OCI-LY7 (cell line): ENCODE measurements around the gene RBFOX1. TPM values are rescaled to one million over a fixed set of nuclear protein-coding genes. Genes with fewer than 3 reads are reported as not detected.

Experiments
- BruUV-seq: library from RNA; stranded (reverse); fragments of 400-500 nt; replicated peaks from 2 replicates; lab custom pipeline; 2021; lab: Mats Ljungman, UMichigan
- CTCF ChIA-PET: fragments of 300-600 bp; sonication (Branson Sonifier 250); formaldehyde crosslinking; loops from one replicate; lab custom pipeline; 2022; ENCODE audit warnings: antibody characterized with exemption; ENCODE audit not compliant: unreplicated experiment; lab: Charles Lee
- POLR2A ChIA-PET: fragments of 300-600 bp; sonication (Branson Sonifier 250); formaldehyde crosslinking; loops from one replicate; lab custom pipeline; 2022; ENCODE audit warnings: antibody characterized with exemption; lab: Charles Lee
- DNase-seq: peaks from one replicate; pipeline ENCODE4 v3.0.0-alpha.2; 2015; ENCODE audit warnings: low spot score
- H2AFZ ChIP-seq: fragments of 200-600 bp; sonication (generic), shearing (Covaris generic); 2 replicates; pipeline ENCODE4 v1.6.1; 2014; ENCODE audit warnings: mild to moderate bottlenecking, antibody characterized with exemption, low read length, moderate library complexity
- H3K27ac ChIP-seq: fragments of 200-600 bp; sonication (generic); 2 replicates; pipeline ENCODE4 v1.5.1; 2014; ENCODE audit warnings: mixed run types, low read depth, mild to moderate bottlenecking, moderate library complexity, low read length, inconsistent platforms; ENCODE audit not compliant: poor library complexity, severe bottlenecking
- H3K36me3 ChIP-seq: fragments of 200-600 bp; sonication (generic); 2 replicates; pipeline ENCODE4 v1.6.1; 2014; ENCODE audit warnings: mild to moderate bottlenecking, antibody characterized with exemption, low read length, moderate library complexity, mixed read lengths; ENCODE audit not compliant: insufficient read depth
- H3K4me1 ChIP-seq: fragments of 200-600 bp; sonication (generic); 2 replicates; pipeline ENCODE4 v1.5.1; 2014; ENCODE audit warnings: mild to moderate bottlenecking, low read length; ENCODE audit not compliant: insufficient read depth, poor library complexity, severe bottlenecking
- H3K4me2 ChIP-seq: fragments of 200-600 bp; sonication (generic); 2 replicates; pipeline ENCODE4 v1.6.1; 2014; ENCODE audit warnings: mild to moderate bottlenecking, low read length
- H3K4me3 ChIP-seq: fragments of 200-600 bp; sonication (generic); 2 replicates; pipeline ENCODE4 v1.5.1; 2014; ENCODE audit warnings: mild to moderate bottlenecking, low read depth, low read length; ENCODE audit not compliant: poor library complexity, severe bottlenecking
- H3K79me2 ChIP-seq: fragments of 200-600 bp; sonication (generic); 2 replicates; pipeline ENCODE4 v1.6.1; 2016; ENCODE audit warnings: low read depth, mild to moderate bottlenecking, low read length, moderate library complexity, mixed read lengths; ENCODE audit not compliant: insufficient read depth
- H3K9me2 ChIP-seq: fragments of 200-600 bp; sonication (generic); 2 replicates; pipeline ENCODE4 v1.6.1; 2016; ENCODE audit warnings: mild to moderate bottlenecking, low read length, mixed read lengths; ENCODE audit not compliant: insufficient read depth
- H3K9me3 ChIP-seq: fragments of 200-600 bp; sonication (generic); 2 replicates; pipeline ENCODE4 v1.6.1; 2014; ENCODE audit warnings: mild to moderate bottlenecking, mixed run types, low read length, mixed read lengths
- H4K20me1 ChIP-seq: fragments of 200-600 bp; sonication (generic); 2 replicates; pipeline ENCODE4 v1.6.1; 2014; ENCODE audit warnings: mild to moderate bottlenecking, antibody characterized with exemption, low read length, moderate library complexity, mixed read lengths; ENCODE audit not compliant: insufficient read depth
- EZH2phosphoT487 ChIP-seq: fragments of 200-600 bp; sonication (generic); IDR thresholded peaks from 2 replicates; pipeline ENCODE4 v1.6.1; 2018; ENCODE audit warnings: low read depth, borderline replicate concordance, mild to moderate bottlenecking, mixed run types, antibody characterized with exemption, low read length, moderate library complexity, mixed read lengths
- intact Hi-C: fragments of 100-400 bp; cut with micrococcal nuclease; formaldehyde crosslinking; loops from one replicate; pipeline ENCODE4 v1.10.0; 2022; ENCODE audit not compliant: unreplicated experiment
- total RNA-seq, 2 experiments: library from RNA; depleted of rRNA in 1 of 2; stranded (reverse); fragments of >200 nt in 1 of 2; shearing (Covaris generic) in 1 of 2; gene quantifications; 2 replicates each; pipeline ENCODE4 v1.2.3, GENCODE V29; 2014 to 2022
- TF ChIP-seq, protein P1 (sequence below): fragments of 200-600 bp; sonication (generic); conservative IDR thresholded peaks from 2 replicates; pipeline ENCODE4 v1.5.1; 2014; ENCODE audit warnings: mild to moderate bottlenecking, antibody characterized with exemption, low read length, moderate library complexity, mixed read lengths

The RBFOX1 gene
- total RNA-seq, 2 experiments from 2014 or later, result not detected

DNA sequence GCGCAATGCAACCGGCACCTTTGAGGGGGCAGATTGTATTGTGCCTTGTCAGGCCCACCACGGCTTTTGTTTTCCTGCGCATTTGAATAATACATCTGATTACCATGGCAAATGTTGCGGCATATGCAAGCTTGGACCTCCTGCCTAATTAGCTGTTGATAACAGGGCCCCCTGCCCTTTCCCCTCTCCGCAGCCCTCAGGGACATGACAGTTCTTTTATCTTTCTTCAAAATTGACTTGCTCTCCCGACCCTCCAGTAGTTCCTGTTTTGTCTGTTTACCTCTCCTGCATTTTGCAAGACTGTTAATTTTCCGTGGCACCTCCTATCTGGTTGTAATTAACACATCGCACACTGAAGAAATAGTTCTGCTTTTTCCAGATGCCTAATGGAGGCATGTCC is 86.8 kb downstream of the RBFOX1 start:
- ChIA-PET POLR2A (no interaction called here), CTCF (no interaction called here)
- no peak for DNase-seq
- H3K79me2 ChIP-seq, result no peaks in the 10 kb centered on the region
- no peaks in the 10 kb centered on the region for H3K9me3 ChIP-seq
- no peaks in the 10 kb centered on the region for H3K9me2 ChIP-seq
- H3K4me3 ChIP-seq, result no peak overlapping the region
- no peaks in the 10 kb centered on the region for H4K20me1 ChIP-seq
- BruUV-seq, result no TSS peak
- intact Hi-C loops, result no loop called here
- no peaks in the 10 kb centered on the region for H3K4me1 ChIP-seq
- no peak overlapping the region for H2AFZ ChIP-seq
- no peak overlapping the region for H3K27ac ChIP-seq
- H3K4me2 ChIP-seq, result no peak overlapping the region
- TF ChIP-seq, protein P1, sequence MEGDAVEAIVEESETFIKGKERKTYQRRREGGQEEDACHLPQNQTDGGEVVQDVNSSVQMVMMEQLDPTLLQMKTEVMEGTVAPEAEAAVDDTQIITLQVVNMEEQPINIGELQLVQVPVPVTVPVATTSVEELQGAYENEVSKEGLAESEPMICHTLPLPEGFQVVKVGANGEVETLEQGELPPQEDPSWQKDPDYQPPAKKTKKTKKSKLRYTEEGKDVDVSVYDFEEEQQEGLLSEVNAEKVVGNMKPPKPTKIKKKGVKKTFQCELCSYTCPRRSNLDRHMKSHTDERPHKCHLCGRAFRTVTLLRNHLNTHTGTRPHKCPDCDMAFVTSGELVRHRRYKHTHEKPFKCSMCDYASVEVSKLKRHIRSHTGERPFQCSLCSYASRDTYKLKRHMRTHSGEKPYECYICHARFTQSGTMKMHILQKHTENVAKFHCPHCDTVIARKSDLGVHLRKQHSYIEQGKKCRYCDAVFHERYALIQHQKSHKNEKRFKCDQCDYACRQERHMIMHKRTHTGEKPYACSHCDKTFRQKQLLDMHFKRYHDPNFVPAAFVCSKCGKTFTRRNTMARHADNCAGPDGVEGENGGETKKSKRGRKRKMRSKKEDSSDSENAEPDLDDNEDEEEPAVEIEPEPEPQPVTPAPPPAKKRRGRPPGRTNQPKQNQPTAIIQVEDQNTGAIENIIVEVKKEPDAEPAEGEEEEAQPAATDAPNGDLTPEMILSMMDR, result no peak
- no peak for TF ChIP-seq EZH2phosphoT487
- no peaks in the 10 kb centered on the region for H3K36me3 ChIP-seq

DNA sequence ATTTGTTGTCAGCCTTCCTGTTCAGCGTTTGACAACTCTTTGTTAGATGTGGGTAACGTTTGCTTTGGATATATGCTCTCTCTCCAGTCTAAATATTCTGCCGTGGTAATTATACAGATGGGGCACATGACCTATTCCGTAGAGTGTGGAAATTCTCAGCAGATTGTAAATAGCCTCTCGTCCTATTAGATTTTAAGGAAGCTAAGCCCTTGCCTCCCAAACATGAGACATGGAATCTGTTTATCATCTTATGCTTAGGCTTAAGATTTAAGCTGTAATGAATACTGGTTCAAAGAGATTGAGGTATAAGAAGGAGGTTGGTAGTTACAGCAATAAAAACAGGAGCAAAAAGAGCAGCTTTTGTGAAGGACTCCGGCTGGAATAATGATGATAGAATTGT is 87.4 kb downstream of the RBFOX1 start:
- H3K36me3 ChIP-seq, result no peaks in the 10 kb centered on the region
- CTCF ChIA-PET, result no interaction called here
- no peak for TF ChIP-seq EZH2phosphoT487
- TF ChIP-seq, protein P1, result no peak
- no peaks in the 10 kb centered on the region for H3K4me1 ChIP-seq
- H4K20me1 ChIP-seq, result no peaks in the 10 kb centered on the region
- no peak for DNase-seq
- H3K27ac ChIP-seq, result no peak overlapping the region
- intact Hi-C loops, result no loop called here
- H3K9me2 ChIP-seq, result no peaks in the 10 kb centered on the region
- BruUV-seq, result no TSS peak
- no peaks in the 10 kb centered on the region for H3K9me3 ChIP-seq
- H3K79me2 ChIP-seq, result no peaks in the 10 kb centered on the region
- POLR2A ChIA-PET, result interaction anchor here (0.7 kb wide), 1 partner anchor 321 kb away, joined by 3 read pairs; no protein-coding TSS in a partner anchor
- H3K4me3 ChIP-seq, result no peak overlapping the region
- H2AFZ ChIP-seq, result no peak overlapping the region
- no peak overlapping the region for H3K4me2 ChIP-seq

DNA sequence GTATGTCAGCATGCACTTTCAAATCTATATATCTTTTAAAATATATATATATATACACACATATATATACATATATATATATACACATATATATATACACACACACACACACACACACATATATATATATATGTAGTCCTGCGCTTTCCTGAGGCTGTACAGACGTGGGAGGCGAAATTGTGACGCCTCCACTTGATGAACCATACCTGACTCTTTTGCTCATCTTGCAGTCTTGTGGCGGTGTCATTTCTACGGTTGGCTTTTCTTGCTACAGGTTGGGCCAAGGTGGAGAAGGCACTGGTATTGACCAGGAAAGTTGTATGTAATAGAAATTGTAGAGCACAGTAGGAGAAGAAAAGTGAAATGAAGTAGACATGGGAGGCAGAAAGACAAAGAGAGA is 88.2 kb downstream of the RBFOX1 start:
- intact Hi-C loops, result no loop called here
- no peaks in the 10 kb centered on the region for H3K9me3 ChIP-seq
- no peaks in the 10 kb centered on the region for H4K20me1 ChIP-seq
- H3K4me3 ChIP-seq, result no peak overlapping the region
- no peaks in the 10 kb centered on the region for H3K36me3 ChIP-seq
- H2AFZ ChIP-seq, result no peak overlapping the region
- no peaks in the 10 kb centered on the region for H3K9me2 ChIP-seq
- TF ChIP-seq, protein P1, result no peak
- BruUV-seq, result no TSS peak
- CTCF ChIA-PET, result no interaction called here
- no peak for DNase-seq
- no peak overlapping the region for H3K4me2 ChIP-seq
- no peaks in the 10 kb centered on the region for H3K79me2 ChIP-seq
- H3K4me1 ChIP-seq, result no peaks in the 10 kb centered on the region
- POLR2A ChIA-PET, result no interaction called here
- no peak overlapping the region for H3K27ac ChIP-seq
